PC-9 (cell line): ENCODE measurements around the gene DOCK3.

ENCODE experiments used
- CTCF ChIP-seq: fragments of 200-600 bp; sonication (generic); conservative IDR thresholded peaks from 2 replicates; pipeline ENCODE4 v1.6.1; 2017; ENCODE audit warnings: mixed run types, antibody characterized with exemption, mild to moderate bottlenecking, moderate library complexity
- EZH2 ChIP-seq: fragments of 200-600 bp; sonication (generic); IDR thresholded peaks from 2 replicates; pipeline ENCODE4 v1.8.0; 2017; ENCODE audit warnings: antibody characterized with exemption, low read depth

GRCh38 chr3:50635066-50635465, 39.7 kb upstream of the DOCK3 start:
- no peak for TF ChIP-seq CTCF
- no peak for TF ChIP-seq EZH2
